GM12801 (cell line): Measurements from ENCODE around the gene RILPL2.

ENCODE experiments used
- CTCF ChIP-seq: IDR thresholded peaks from one replicate; pipeline ENCODE4 v1.5.1; 2011; ENCODE audit warnings: control low read depth; ENCODE audit not compliant: insufficient read length; ENCODE audit errors: extremely low read depth

RILPL2 gene

DNA sequence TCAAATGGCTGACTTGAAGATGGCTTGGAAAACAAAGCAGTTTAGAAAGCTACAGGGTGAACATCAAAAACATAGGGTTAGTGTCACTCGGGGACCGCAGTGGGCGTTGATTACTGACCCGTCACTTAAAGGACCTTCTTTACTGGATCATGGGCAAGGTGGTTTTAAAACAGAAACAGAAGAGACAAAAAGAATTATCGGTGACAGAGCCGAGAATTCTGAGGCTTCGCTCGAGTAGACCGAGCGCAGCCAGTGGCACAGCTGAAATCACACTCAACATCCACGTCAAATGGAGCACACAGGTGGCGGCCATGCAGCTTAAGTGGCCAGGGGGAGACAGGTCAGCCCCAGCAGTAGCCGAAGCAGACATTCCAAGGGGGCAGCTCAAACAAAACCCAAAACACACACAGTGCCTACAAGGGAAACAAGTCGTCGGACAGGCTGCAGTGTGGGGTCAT lies 38.8 kb upstream of the RILPL2 start:
- TF ChIP-seq CTCF: no peak

GRCh38 chr12:123474485-123475245 lies 38.2 kb upstream of the RILPL2 start:
- no peak for TF ChIP-seq CTCF

GRCh38 chr12:123472438-123472849 lies 36.0 kb upstream of the RILPL2 start:
- TF ChIP-seq CTCF: no peak

DNA sequence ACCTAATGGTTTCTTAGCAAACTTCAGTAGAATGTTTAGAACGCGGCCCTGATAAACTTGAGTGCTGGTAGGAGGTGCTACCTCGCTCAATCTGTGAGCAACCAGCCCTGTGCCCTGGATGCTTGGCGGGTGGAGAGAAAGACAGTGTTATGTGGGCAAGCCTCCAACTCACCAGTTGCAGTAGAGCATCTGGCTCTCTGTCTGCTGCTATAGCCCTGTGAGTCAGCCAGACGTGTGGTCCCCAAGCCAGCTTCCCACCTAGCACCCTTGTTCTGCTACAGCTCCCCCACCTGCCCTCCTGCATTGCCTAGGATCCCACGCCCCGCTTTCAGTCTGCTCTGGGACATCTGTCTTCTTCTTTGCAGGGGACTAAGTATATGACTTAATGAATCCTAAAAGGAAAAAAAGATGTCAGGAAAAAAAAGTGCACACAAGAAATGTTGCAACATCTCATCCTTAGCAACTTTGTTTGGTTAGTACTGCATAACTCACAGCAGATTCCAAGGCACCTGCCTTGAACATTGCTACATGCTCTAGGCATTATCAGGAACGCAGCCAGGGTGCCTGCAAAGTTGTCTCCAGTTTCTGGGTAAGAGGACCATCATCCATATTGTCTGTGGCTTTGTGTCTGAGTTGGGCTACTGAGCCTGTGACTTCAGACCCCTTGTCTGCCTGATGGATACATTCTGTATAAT lies 35.0 kb upstream of the RILPL2 start:
- no peak for TF ChIP-seq CTCF

DNA sequence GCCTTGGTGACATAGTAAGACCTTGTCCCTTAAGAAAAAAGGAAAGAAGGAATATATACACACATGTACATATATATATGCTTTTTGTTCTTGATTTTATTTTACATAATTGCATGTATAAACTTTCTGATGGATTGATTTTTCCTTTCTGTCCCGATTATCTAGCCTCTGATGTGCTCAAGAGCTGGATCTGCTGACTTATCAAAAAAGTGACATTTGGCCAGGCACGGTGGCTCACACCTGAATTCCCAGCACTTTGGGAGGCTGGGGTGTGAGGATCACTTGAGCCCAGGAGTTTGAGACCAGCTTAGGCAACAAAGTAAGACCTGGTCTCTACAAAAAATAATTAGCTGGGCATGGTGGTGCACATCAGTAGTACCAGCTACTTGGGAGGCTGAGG lies 33.5 kb upstream of the RILPL2 start:
- TF ChIP-seq CTCF: no peak

DNA sequence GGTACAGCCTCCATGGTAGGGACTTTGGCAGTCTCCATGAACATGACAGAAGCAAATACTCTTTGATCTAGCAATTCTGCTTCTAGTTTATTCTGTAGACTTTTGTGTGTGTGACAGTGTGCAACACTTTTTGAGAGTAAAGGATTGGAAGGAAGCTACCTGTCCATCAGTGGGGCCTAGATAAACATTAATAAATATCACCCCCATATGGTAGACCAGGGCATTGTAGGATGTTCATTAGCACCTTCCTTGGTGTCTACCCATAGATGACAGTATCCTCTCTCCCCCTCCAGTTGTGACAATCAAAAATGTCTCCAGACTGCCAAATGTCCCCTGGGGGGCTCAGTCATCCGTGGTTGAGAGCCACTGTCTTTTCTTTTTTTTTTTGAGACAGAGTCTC lies 32.3 kb upstream of the RILPL2 start:
- TF ChIP-seq CTCF: no peak

DNA sequence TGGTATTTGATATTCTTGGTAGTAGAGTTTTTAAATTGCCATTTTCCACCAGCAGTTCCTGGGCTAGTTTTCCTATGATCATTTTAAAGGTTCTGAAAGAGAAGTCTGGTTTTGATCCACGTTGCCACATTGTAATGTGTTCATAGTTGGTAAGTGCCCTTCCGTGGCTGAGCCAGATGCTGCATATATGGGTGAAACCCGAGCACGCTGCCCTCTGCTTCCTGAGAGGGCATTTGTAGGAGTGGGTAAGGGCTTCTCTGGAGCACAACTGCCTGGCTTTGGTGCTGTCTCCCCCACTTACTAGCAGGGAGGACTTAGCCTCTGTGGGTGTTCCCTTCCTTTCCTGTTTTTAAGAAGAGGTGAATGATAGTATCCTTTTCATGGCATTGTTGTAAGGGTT lies 28.6 kb upstream of the RILPL2 start:
- TF ChIP-seq CTCF: no peak
